Measurements from ENCODE around the gene MRGPRE. TPM values are rescaled to one million over a fixed set of nuclear protein-coding genes. Genes with fewer than 3 reads are reported as not detected.

The MRGPRE gene
- total and polyA plus RNA-seq, 7 donors: 0.10 to 1.4 (median 0.70) TPM; not detected in 3

- H3K27me3 ChIP-seq: peaks cover 0 to 48% (median 13%) of the 10 kb centered on the region in 3 donors
- no peak overlapping the region for H3K27ac ChIP-seq
- TF ChIP-seq EP300 (IDR thresholded peaks at IDR 0.05) (no peak), POLR2A (IDR thresholded peaks at IDR 0.05) (no peak), POLR2AphosphoS5 (IDR thresholded peaks at IDR 0.05) (no peak), CTCF (IDR thresholded peaks at IDR 0.05) (no peak)
- H3K36me3 ChIP-seq: no peaks in the 10 kb centered on the region
- no peak for DNase-seq
- no peak overlapping the region for H3K4me3 ChIP-seq
- H3K9me3 ChIP-seq: no peaks in the 10 kb centered on the region
- H3K4me1 ChIP-seq: no peaks in the 10 kb centered on the region
- intact Hi-C loops (cut with DNase I): no loop called here
- WGBS, 2 donors: 79% methylated on average over 21 of the region's 21 CpGs
These were observed 7.7 kb downstream of the MRGPRE start for GRCh38 chr11:3224401-3225057.

- TF ChIP-seq POLR2AphosphoS5 (IDR thresholded peaks at IDR 0.05) (no peak), POLR2A (IDR thresholded peaks at IDR 0.05) (no peak), CTCF (IDR thresholded peaks at IDR 0.05) (no peak), EP300 (IDR thresholded peaks at IDR 0.05) (no peak)
- Histone ChIP-seq H3K4me1 (no peaks in the 10 kb centered on the region), H3K27me3 (peaks cover 0 to 49% (median 13%) of the 10 kb centered on the region in 3 donors), H3K27ac (no peak overlapping the region), H3K36me3 (no peaks in the 10 kb centered on the region), H3K9me3 (no peaks in the 10 kb centered on the region), H3K4me3 (no peak overlapping the region)
- no peak for DNase-seq
- intact Hi-C loops (cut with DNase I): no loop called here
- 50 to 72% methylated on average over 4 of the region's 4 CpGs for WGBS, 2 donors
These were observed 8.3 kb downstream of the MRGPRE start for GRCh38 chr11:3223932-3224381.

- intact Hi-C loops (cut with DNase I): no loop called here
- TF ChIP-seq CTCF (IDR thresholded peaks at IDR 0.05): no peak
- no peak for TF ChIP-seq EP300 (IDR thresholded peaks at IDR 0.05)
- no peak for DNase-seq
- H3K36me3 ChIP-seq: no peaks in the 10 kb centered on the region
- no peak overlapping the region for H3K27ac ChIP-seq
- H3K4me3 ChIP-seq: no peak overlapping the region
- 71 to 80% methylated on average over 36 of the region's 36 CpGs for WGBS, 2 donors
- no peaks in the 10 kb centered on the region for H3K4me1 ChIP-seq
- no peaks in the 10 kb centered on the region for H3K9me3 ChIP-seq
- H3K27me3 ChIP-seq: peaks cover 0 to 56% (median 16%) of the 10 kb centered on the region in 3 donors
These were observed 9.0 kb downstream of the MRGPRE start for GRCh38 chr11:3222941-3223915.

GRCh38 chr11:3222003-3222855 lies 10.0 kb downstream of the MRGPRE start:
- H3K36me3 ChIP-seq: no peaks in the 10 kb centered on the region
- H3K9me3 ChIP-seq: no peaks in the 10 kb centered on the region
- 76 to 80% methylated on average over 37 of the region's 37 CpGs for WGBS, 2 donors
- peak; percentile 55 for DNase-seq
- TF ChIP-seq EP300 (IDR thresholded peaks at IDR 0.05) (no peak), CTCF (IDR thresholded peaks at IDR 0.05) (no peak), POLR2A (IDR thresholded peaks at IDR 0.05) (no peak), POLR2AphosphoS5 (IDR thresholded peaks at IDR 0.05) (no peak)
- peaks cover 1 to 66% (median 22%) of the 10 kb centered on the region in 3 donors for H3K27me3 ChIP-seq
- peaks cover 0 to 2% (median 0%) of the 10 kb centered on the region in 4 donors for H3K4me1 ChIP-seq
- H3K4me3 ChIP-seq: no peak overlapping the region
- intact Hi-C loops (cut with DNase I): no loop called here
- H3K27ac ChIP-seq: no peak overlapping the region

Data from sigmoid colon (tissue), 7 donors.